Measurements from ENCODE around the gene DGKG.

The DGKG gene

DNA sequence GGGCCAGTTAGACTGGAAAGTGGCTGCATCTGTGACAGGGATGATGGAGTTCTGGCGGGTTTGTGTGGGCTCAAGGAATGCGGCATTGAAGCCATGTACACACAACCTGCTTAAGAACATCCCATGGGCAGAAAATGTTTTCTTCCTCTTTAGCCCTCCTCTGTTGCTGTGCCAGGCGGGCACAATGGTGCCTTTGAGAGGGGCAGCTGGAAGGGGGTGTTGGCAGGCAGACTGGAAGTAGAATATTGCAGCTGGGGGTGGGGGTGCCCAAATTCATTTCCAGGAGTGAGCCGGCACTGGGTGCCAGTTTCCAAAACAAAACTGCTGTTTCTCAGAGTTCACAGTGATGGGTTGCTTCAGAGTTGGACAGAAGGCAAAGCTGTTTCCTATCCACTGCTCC is 161.3 kb downstream of the DGKG start:
- DNase-seq, result no peak

DNA sequence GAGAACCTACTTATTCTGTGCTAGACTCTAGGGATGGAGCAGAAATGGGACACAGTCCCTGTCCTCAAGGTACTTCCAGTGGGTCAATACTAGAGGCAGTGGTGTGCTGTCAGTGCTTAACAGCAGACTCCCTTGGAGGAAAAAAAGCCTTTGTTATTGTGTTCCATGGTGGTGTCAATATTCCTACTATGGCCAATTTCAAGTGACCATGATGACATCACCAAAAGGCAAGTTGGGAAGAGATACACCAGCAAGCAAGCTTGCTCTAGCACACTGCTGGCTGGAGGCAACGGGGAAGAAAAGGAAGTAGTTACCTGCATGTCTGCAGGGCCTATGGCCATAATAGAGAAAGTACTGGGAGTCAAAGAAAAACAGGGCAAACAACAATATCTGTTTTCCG is 163.6 kb downstream of the DGKG start:
- no peak for DNase-seq

DNA sequence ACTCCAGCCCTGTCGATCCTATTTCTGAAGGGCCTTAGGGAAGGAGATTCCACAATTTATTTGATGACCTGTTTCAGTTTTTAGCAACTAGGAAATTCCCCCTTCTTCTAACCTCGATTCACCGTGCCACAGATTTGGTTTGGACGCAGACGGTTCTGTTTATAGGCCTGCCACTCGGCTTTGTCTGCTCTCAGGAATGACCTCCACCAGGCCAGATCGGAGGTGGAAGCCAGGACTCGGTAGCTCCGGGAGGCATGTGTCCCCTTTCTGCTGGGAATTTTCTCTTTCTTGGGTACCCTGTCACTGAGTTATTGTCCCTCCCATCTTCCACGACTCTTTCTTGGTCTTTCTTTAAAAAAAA is 167.6 kb downstream of the DGKG start:
- DNase-seq, result no peak

DNA sequence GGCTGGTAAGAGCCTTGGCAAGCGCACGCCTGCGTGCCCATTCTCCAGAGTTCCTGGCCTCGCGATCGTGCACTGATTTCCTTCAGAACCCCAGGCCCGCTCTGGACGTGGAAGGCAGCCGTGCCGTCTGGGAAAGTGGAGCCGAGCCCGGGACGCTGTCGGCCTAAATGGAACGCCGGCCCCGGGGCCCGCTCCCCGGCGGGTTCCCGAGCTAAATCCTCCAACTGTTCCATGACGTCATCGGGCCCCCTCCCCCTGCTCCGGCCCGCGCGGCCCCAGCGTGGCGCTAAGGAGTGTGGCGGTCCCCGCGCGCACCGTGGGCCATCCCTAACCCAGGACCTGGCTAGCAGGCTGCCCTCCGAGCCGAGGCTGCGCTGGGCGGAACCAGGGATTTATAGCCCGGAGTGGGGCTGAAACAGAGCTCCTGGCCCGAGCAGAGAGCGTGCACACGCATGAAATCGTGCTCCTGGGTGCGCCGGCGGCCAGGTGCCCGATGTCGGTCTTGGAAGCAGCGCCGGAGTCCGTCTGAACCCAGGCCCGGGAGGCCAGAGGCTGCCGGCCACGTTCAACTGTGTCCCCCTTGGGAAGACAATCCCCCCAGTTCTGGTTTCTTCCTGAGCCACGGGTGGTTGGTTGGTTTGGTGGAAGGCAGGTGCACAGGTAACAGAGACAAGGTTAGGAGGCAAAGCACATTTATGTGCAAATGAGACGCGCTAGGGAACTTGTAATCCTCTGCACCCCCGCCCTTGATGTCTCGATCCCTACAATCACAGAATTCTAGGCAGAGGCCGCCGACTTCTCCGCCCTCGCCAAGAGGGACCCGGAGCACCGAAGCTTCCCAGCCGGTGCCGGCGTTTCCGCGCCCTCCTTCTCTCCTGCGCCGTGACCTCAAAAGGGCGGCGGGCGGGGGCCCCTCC is 168.2 kb downstream of the DGKG start:
- no peak for DNase-seq

DNA sequence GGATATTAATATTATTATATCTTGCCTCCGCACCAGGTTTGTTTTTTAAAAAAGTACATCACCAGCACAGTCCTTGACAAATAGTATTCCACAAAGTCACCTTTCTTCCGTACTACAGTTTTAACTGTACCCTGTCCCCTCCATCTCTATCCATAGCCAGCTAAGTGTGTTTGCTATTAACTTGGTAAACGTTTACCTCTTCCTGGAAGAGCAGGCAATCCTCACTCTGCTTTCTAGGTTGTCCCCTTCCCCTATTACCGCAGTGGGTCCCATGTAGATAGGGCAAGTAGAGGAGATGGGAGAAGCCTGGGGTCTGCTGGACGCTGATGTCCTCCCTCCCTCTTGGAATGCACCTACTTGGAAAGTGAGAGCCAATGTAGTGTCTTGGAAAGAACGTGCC is 169.2 kb downstream of the DGKG start:
- no peak for DNase-seq

DNA sequence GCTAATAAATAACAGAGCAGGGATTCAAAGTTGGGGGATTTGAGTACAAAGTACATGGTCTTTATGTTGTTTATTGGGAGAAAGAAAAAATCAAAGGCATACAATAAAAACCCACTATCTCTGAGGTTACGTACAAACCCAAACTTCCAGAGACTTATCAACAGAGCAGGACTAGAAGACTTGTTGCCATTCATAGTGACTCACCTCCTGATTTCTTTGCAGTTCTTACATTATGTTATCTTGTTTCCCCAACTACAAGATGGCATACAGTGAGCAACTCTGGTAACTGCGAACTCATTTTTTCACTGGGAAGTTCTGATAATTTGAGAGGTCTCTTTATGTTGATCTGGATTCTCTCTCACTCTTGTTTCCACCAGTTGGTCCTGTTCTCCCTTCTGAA is 172.5 kb downstream of the DGKG start:
- DNase-seq, result no peak

DNA sequence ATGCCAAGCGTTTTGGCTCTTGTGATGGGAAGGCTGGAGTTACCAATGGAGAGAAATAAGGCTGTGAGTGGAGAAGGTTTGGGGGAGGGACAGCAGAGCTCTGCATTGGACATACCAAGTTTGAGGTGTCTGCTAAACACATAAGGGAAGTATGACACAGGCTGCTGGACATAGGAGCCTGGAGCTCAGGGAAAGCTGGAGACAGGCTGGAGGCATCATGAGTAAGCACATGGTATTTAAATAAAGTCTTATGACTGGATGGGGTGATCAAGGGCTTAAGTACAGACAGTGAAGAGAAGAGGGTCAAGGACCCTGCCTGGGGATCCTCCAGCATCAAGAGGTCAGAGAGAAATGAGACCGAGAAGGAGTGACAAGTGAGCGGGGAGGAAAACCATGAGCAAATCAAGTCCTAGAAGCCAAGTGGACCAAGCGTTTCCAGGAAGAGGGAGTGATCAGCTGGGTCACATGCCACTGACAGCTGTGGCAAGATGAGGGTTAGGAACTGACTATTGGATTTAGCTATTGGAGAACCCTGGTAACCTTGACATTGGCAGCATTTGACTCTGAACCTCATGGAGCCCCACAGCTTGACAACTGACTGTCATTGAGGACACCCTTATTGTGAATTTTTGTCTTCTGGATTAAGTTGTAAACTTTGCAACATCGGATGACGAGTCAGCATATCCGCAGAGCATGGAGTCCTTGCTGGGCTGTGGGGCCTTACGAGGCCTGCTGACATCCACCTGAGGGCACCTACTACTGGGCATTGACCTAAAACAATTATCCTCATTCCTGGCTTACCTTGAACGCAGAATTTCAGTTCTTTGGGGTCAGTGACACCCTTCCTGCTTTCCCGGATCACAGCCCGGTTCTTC is 174.4 kb downstream of the DGKG start:
- no peak for DNase-seq

DNA sequence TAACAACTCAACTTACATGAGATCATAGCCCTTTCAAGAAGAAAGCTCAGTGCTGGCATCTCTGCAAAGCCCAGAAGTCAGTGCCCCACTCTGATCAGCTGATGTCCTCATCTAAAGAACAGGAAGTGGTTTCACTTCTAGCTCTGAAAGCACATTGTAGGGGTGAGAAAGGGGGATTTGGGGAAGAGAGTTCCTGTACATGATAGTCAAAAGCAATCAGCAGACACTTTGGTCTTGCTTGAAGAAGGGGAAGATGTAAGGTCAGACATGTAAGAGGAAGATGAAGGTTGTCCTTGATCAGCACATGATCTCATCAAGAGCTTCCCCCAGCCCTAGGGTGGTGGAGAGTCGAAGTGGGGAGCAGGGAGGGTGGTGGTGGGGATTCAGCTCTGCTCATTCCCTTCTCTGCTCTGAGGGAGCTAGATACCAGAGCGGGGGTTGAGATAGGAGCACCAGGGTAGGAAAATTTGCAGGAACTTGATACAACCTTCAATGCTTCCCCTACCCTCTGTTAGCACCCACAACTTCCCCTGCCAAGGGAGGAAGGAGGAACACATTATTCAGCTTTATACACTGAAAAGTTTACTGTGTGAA is 176.7 kb downstream of the DGKG start:
- peak; percentile 41 for DNase-seq

DNA sequence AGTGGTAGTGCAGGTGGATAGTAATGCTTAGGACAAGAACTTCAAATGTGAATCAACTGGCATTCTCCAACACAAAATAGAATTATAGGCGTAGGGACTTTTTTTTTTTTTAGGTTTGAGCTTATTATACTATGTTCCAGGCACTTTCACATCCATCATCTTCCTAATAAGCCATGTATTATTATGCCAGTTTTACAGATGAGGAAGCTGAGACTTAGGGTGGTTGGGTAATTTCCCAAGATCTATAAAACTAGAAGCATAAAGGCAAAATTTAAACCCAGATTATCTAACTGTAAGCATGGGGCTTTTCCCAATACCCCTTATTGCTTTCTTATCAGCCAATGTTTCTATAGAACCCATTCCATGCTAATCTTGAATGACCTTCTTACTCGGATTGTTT is 178.0 kb downstream of the DGKG start:
- no peak for DNase-seq

DNA sequence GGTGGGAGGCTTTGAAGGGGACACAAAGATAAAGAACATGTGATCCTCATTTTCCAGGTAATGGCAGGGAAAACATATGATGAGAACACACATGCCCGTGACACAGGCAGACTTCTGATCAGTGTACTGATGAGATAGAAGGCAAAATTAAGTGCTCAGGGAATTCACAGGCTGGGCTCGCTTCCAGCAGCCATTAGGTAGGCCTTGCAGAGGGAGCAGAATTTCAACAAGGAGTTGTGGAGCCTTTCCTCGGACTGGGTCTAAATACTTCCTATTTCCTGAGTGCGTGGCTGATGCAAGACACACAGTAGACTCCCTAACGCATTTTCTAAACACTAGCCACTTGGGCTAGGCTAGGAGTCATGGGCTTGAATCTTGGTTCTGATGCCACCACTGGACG is 179.2 kb downstream of the DGKG start:
- DNase-seq, result no peak

DNA sequence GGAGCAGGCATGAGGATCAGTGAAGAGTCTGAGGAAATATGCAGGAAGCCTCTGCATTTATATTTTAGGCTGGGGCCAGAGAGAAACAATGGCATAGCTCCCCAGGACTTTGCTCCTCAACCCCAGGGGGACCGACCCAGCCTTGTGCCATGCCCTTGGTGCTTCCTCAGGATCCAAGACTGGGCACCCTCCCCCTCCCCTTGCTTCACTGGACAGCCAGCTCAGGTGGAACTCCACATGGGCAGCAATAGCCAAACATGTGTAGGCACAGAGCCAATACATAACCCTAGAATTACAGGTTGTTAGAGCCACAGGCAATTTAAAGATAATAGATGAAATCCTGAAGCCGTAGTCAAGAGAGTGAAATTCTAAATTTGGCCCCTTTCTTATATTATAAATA is 180.1 kb downstream of the DGKG start:
- no peak for DNase-seq

DNA sequence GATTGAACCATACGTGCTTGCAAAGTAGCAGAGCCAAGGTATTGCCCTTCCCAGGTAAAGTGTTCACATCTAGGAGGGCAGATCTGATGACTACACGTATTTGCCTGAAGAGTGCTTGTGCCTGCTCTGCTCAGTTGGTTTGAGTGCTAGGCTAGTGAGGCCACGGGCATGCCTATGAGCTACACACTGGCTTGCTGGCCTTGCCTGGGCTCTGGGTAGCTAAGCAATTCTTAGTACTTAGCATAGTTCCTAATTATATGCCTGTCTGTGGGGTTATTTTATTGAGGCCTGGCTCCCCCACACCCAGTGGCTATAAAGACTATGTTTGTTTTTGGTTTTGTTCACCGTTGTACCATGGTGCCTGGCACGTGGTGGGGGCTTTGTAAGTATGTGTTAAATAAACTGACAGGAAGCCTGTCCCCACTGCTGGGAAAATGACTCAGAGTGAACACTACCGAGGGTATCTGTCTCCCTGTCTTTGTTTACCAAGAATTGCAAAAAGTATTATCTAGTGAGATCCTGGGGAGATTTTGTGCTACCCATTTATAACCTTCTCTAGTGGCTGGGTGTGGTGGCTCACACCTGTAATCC is 181.0 kb downstream of the DGKG start:
- DNase-seq, result no peak

DNA sequence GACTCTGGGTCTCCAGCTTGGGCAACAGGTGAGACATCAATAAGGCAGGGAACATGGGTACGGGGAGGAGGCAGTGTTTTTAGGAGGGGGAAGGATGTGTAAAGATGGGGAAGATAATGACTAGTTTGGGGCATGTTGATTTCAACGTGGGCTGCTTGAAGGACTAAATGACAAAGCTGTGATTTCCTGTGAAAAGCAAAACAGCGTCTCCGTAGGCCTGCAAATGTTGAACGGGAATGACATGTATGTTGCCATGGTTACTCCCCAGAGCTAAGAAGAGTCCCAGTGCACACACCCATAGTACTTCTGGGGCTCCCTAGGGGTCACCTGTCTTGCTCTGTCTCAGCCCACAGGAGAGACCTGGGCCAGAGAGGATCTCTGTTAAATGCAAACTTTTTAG is 181.9 kb downstream of the DGKG start:
- no peak for DNase-seq

DNA sequence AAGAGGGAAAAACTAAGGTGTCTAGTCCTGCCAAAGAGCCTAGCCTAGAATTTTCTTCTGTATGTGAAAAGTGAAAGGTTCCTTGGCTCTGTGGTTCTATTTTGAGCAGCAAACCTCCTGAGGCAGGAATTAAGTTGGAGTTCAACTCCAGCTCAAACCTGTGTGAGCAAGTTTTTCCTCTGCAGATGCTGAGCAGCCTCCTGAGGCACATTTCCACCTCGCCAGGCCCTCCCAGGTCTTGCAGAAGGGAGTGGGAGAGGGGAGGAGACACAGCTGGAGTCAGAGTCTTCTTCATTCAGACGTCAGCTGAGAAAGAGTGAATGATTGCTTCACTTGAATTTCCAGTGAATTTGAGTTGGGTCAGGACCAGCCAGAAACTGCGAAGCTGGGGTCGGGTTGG is 183.6 kb downstream of the DGKG start:
- DNase-seq, result no peak

DNA sequence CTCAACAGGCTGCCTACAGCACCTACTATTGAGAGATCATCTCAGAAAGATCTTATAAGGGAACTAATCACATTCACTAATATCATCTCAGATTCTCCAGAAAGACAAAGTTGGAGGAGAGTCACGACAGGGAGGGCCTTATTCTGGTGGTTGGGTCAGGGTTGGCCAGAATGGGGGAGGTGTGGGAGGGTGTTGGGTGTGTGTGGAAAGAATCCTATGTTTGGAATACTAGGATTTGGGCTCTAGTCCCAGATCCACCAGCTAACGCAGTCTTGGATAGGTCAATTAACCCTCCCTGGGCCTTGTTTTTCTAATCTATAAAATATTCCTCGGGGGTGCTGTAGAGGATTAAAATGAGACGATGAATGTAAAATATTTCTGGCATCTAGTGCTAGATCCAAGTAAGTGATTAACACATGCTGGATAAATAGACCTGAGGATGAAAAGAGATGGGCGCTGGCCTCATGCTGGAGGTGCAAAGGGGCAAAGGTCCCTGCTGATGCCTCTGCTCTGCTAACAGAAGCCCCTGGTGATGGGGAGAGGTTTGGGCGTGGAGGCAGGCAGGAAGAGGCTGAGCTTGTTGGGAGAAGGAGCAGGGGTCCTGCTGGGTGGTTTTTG is 185.6 kb downstream of the DGKG start:
- no peak for DNase-seq

DNA sequence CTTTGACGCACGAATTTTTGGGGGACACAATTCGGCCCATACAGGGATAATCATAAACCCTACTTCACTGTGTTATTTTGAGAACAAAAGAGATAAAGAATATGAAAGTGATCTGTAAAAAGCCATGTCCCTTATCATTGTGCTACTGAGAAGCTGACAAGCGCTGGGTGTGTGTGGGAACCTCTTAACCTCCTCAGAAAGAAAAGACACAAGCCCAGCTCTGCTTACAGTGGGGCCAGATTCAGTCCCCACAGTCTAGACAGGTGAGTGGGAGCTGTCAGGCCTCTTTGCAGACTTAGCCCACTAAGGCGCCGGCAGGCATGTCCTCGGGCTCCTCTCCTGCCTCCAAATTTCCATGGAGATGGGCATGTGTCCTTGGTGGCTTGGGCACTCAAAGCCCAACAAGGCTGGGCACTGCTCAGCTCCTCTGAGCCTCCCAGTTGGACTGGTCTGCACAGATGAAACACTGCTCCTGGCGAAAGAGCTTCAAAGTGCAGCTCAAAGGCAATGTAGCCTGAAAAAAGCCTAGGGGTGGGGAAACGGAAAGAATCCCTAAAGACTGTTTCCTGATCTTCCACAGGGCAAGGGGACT is 188.7 kb downstream of the DGKG start:
- no peak for DNase-seq

DNA sequence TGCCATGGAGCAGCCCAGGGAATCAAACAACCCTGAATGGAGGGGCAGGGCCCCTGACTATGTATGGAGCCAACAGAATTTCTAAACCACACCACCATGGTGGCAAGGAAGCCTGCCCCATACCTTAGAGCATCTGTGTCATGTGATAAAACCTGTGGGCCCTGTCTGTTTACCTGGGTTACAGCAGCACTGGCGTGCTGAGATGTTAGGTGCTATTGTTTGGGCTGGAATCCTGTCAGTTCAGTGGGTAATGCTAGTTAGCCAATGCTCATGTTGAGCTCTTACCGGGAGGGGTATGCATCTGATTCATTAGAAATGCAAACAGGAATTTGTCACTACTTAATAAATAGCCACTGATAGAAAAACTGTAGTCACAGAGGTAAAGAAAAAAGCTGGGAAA is 189.7 kb downstream of the DGKG start:
- DNase-seq, result no peak

DNA sequence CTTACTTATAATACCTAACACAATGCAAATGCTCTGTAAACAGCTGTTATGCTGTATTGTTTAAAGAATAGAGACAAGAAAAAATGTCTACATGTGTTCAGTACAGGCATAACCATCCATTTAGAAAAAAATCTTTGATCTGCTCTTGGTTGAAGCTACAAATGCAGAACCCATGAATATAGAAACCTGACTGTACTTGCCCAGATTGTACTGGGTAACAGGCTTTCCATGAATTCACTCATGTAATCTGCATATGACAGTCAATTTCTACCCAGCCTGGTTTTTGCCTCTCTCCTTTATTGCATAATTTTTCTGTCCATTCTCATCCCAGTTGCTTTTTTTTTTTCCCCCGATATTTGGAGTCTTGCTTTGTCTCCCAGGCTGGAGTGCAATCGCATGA is 190.5 kb downstream of the DGKG start:
- no peak for DNase-seq

DNA sequence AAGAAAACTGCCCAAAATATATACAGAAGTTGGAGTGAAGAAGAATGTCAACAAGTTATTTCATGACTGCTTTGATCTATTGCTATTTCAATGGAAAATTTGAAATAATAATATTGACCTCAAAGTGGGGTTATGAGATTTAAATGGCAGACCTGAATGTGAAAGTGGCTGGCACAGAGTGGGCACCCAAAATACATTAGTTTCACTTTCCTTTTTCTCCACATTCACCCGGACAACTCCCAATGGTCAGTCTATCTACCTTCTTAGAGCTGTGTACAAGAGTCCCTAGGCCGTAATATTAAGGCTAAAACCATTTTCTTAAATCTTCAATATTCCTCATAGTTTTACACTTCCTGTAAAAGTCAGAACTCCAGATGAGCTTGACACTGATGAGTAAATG is 191.5 kb downstream of the DGKG start:
- no peak for DNase-seq

DNA sequence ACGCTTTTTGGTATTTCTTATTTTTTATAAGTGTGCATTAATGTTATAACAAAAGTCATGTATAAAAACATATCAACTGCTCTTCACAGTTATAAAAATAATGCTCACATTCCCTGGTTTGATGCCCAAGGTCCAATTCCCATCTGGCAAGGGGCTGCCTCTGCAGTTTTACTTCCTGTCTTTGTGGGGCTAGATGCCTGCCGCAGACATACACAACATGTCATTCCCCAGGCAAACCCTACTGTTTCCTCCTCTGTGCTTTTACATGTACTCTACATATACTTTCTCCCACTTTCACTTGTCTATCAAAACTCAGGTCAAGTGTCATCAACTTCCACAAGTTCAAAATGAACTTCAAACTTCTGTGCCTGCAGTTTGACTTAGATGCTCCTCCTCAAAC is 192.7 kb downstream of the DGKG start:
- no peak for DNase-seq

DNA sequence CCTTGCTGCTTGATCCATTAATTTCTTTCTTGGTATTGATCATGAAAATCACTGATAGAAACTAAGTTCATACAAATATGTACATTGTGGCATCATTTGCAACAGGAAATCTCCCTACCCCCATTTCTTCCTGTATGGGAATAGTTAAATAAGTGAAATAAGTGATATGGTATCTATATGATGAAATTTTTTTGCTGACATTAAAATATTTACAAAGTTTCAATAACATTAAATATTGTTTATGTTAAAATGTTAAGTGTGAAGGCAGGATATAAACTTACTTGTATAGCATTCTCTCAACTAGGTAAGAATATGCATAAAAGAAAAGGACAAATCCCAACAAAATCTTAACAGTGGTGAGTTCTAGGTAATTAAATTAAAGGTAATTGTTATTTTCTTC is 193.1 kb downstream of the DGKG start:
- DNase-seq, result no peak

DNA sequence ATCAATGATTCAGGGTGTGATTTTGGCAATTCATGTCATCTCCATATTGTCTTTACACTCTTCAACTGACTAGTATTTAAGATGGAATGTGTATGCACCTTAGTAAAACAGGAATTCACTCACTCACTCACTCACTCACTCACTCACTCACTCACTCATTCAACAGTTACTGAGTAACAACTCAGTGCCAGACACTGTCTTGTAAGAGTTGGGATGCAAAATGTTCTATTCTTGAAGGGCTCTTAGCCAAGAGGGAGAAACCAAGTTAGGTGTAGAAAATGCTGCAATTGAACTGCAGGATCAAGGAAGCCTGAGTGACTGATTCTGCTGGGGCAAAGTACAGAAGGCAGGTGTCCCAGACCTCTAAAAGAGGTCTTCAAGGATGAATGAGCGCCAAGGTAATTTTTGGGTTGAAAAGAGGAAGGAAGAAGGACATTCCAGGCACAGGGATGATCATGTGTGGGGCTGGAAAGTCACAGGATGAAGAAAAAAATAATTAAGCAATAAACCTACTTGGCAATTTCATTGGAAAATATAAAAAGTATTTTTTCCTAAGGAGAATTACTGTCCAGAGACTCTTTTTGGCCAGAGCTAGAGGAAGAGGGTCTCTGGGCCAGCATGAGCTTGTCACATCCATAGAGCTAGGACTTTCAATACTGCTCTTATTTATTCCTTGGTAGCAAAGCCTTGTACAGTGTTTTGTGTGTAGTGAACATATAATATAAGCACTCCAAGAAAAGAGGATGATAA is 194.2 kb downstream of the DGKG start:
- no peak for DNase-seq

Data from CD4-positive, alpha-beta T cell treated with Interleukin-12 subunit alpha and Interleukin-12 subunit beta, for 1 hour (primary cell).